Mesenchymal stem cell (in vitro differentiated cells and primary cell): Measurements from ENCODE around the gene GRK6.

Source experiments
- DNase-seq: peaks from one replicate; pipeline ENCODE4 v3.0.0-alpha.2; 2013
- H2AFZ ChIP-seq: one replicate; pipeline ENCODE4 v1.6.1; 2013; ENCODE audit warnings: low read depth, mild to moderate bottlenecking, control low read depth, inconsistent platforms, low read length, moderate library complexity
- H2AK5ac ChIP-seq: 2 replicates; pipeline ENCODE4 v1.6.1; 2013; ENCODE audit warnings: low read length, moderate library complexity, mild to moderate bottlenecking, inconsistent platforms; ENCODE audit not compliant: severe bottlenecking
- H2BK120ac ChIP-seq: one replicate; pipeline ENCODE4 v1.6.1; 2013; ENCODE audit warnings: low read depth, mild to moderate bottlenecking, inconsistent platforms, low read length, moderate library complexity
- H2BK12ac ChIP-seq, 2 experiments: one replicate each; pipeline ENCODE4 v1.6.1; 2013; ENCODE audit warnings: inconsistent platforms in 2 of 2, low read length in 2 of 2, mild to moderate bottlenecking in 2 of 2, moderate library complexity in 2 of 2, control low read depth in 1 of 2
- H2BK15ac ChIP-seq: one replicate; pipeline ENCODE4 v1.6.1; 2013; ENCODE audit warnings: mild to moderate bottlenecking, low read depth, inconsistent platforms; ENCODE audit not compliant: poor library complexity, severe bottlenecking
- H2BK5ac ChIP-seq: 2 replicates; pipeline ENCODE4 v1.6.1; 2013; ENCODE audit warnings: low read depth, mild to moderate bottlenecking, low read length, control low read depth, inconsistent platforms; ENCODE audit not compliant: poor library complexity, severe bottlenecking
- H3K14ac ChIP-seq, 2 experiments: one replicate each; pipeline ENCODE4 v1.6.1; 2013; ENCODE audit warnings: inconsistent platforms in 2 of 2, low read length in 2 of 2, control low read depth in 1 of 2, mild to moderate bottlenecking in 1 of 2, moderate library complexity in 1 of 2
- H3K18ac ChIP-seq, 2 experiments: one replicate each; pipeline ENCODE4 v1.6.1; 2013; ENCODE audit warnings: inconsistent platforms in 2 of 2, low read length in 2 of 2, control low read depth in 1 of 2, low read depth in 1 of 2, mild to moderate bottlenecking in 1 of 2
- H3K23ac ChIP-seq, 2 experiments: one replicate each; pipeline ENCODE4 v1.6.1; 2013; ENCODE audit warnings: inconsistent platforms in 2 of 2, low read length in 2 of 2, mild to moderate bottlenecking in 2 of 2, moderate library complexity in 2 of 2, control low read depth in 1 of 2
- H3K27ac ChIP-seq: 2 replicates; pipeline ENCODE4 v1.5.1; 2013; ENCODE audit warnings: mild to moderate bottlenecking, moderate library complexity, low read length, control low read depth, inconsistent platforms; ENCODE audit not compliant: poor library complexity, severe bottlenecking
- H3K27me3 ChIP-seq, 2 experiments: 2 replicates each; pipeline versions ENCODE4 v1.6.1 to v1.7.0; 2013; ENCODE audit warnings: low read length in 2 of 2, mild to moderate bottlenecking in 2 of 2, moderate library complexity in 2 of 2, control low read depth in 1 of 2, inconsistent platforms in 1 of 2; ENCODE audit not compliant: control insufficient read depth in 1 of 2, insufficient read depth in 1 of 2
- H3K36me3 ChIP-seq, 2 experiments: 2 replicates each; pipeline versions ENCODE4 v1.6.1 to v1.7.0; 2013; ENCODE audit warnings: low read length in 2 of 2, control low read depth in 1 of 2, inconsistent platforms in 1 of 2, low read depth in 1 of 2, mild to moderate bottlenecking in 1 of 2; ENCODE audit not compliant: insufficient read depth in 2 of 2, control insufficient read depth in 1 of 2
- H3K4ac ChIP-seq, 2 experiments: one replicate each; pipeline ENCODE4 v1.6.1; 2013; ENCODE audit warnings: inconsistent platforms in 2 of 2, low read length in 2 of 2, mild to moderate bottlenecking in 2 of 2, moderate library complexity in 2 of 2, control low read depth in 1 of 2, low read depth in 1 of 2
- H3K4me1 ChIP-seq: 2 replicates; pipeline ENCODE4 v1.6.1; 2013; ENCODE audit warnings: low read depth, low read length, control low read depth; ENCODE audit not compliant: control insufficient read depth, insufficient read depth
- H3K4me2 ChIP-seq: 2 replicates; pipeline ENCODE4 v1.6.1; 2013; ENCODE audit warnings: low read length, mild to moderate bottlenecking, inconsistent platforms; ENCODE audit not compliant: poor library complexity, severe bottlenecking
- H3K4me3 ChIP-seq, 2 experiments: 2 replicates each; pipeline versions ENCODE4 v1.5.1 to v1.7.0; 2013; ENCODE audit warnings: low read length in 2 of 2, mild to moderate bottlenecking in 2 of 2, control low read depth in 1 of 2, low read depth in 1 of 2; ENCODE audit not compliant: insufficient read depth in 1 of 2
- H3K79me1 ChIP-seq: replicated peaks from 2 replicates; pipeline ENCODE4 v1.6.1; 2013; ENCODE audit warnings: mild to moderate bottlenecking, control low read depth, low read length, inconsistent platforms; ENCODE audit not compliant: poor library complexity, severe bottlenecking
- H3K9ac ChIP-seq: 2 replicates; pipeline ENCODE4 v1.7.0; 2013; ENCODE audit warnings: mild to moderate bottlenecking, low read length, moderate library complexity
- H3K9me3 ChIP-seq: 2 replicates; pipeline ENCODE4 v1.7.0; 2013; ENCODE audit warnings: mild to moderate bottlenecking, low read length; ENCODE audit not compliant: control insufficient read depth
- H4K8ac ChIP-seq: one replicate; pipeline ENCODE4 v1.6.1; 2013; ENCODE audit warnings: inconsistent platforms, mild to moderate bottlenecking, low read length, moderate library complexity
- H4K91ac ChIP-seq: one replicate; pipeline ENCODE4 v1.6.1; 2013; ENCODE audit warnings: mild to moderate bottlenecking, low read length, inconsistent platforms
- WGBS: methylation state at CpG from one replicate; pipeline ENCODE4 v1.1.7; 2013; ENCODE audit warnings: mixed read lengths; 5-methylcytosine and 5-hydroxymethylcytosine counted together

The GRK6 gene

GRCh38 chr5:177440990-177441780, 14.7 kb downstream of the GRK6 start:
- Histone ChIP-seq H2BK12ac (no peak overlapping the region), H2BK5ac (no peak overlapping the region), H3K4me3 (no peak overlapping the region), H2BK120ac (no peak overlapping the region), H3K27me3 (peaks cover 0 to 10% of the 10 kb centered on the region in 2 experiments), H3K4me1 (peaks cover 8% of the 10 kb centered on the region), H3K36me3 (peaks cover 31 to 56% of the 10 kb centered on the region in 2 experiments), H2AK5ac (no peak overlapping the region), H3K4me2 (no peak overlapping the region), H3K27ac (no peak overlapping the region), H3K18ac (no peak overlapping the region), H3K9me3 (no peaks in the 10 kb centered on the region), H4K8ac (no peak overlapping the region), H2BK15ac (no peak overlapping the region), H4K91ac (no peak overlapping the region), H3K23ac (no peak overlapping the region), H3K9ac (no peak overlapping the region), H3K4ac (no peak overlapping the region), H3K14ac (no peak overlapping the region), H3K79me1 (no peaks in the 10 kb centered on the region), H2AFZ (no peak overlapping the region)
- DNase-seq = no peak
- WGBS = 94% methylated on average over 23 of the region's 26 CpGs

- Histone ChIP-seq H2BK12ac (peak overlapping the region in 1 of 2 experiments; percentile 25), H3K9me3 (no peaks in the 10 kb centered on the region), H3K18ac (no peak overlapping the region), H3K4me3 (no peak overlapping the region), H3K14ac (no peak overlapping the region), H2AFZ (no peak overlapping the region), H2BK5ac (no peak overlapping the region), H2AK5ac (no peak overlapping the region), H2BK120ac (no peak overlapping the region), H3K4ac (no peak overlapping the region), H3K9ac (no peak overlapping the region), H3K79me1 (no peaks in the 10 kb centered on the region), H3K4me2 (no peak overlapping the region), H4K8ac (no peak overlapping the region), H3K4me1 (peaks cover 13% of the 10 kb centered on the region), H3K23ac (no peak overlapping the region), H3K27me3 (peaks cover 0 to 10% of the 10 kb centered on the region in 2 experiments), H4K91ac (no peak overlapping the region), H3K36me3 (peaks cover 25 to 49% of the 10 kb centered on the region in 2 experiments), H3K27ac (no peak overlapping the region), H2BK15ac (no peak overlapping the region)
- no peak for DNase-seq
- WGBS = 94% methylated on average over 20 of the region's 20 CpGs
Observed at GRCh38 chr5:177442066-177442826, 15.8 kb downstream of the GRK6 start.

- H3K27me3 ChIP-seq = peaks cover 0 to 10% of the 10 kb centered on the region in 2 experiments
- H3K4ac ChIP-seq = no peak overlapping the region
- no peak overlapping the region for H3K18ac ChIP-seq
- DNase-seq = no peak
- no peak overlapping the region for H3K27ac ChIP-seq
- WGBS = 96% methylated on average over 15 of the region's 15 CpGs
- no peak overlapping the region for H2BK120ac ChIP-seq
- H3K79me1 ChIP-seq = no peaks in the 10 kb centered on the region
- no peak overlapping the region for H2BK15ac ChIP-seq
- H3K9me3 ChIP-seq = no peaks in the 10 kb centered on the region
- no peak overlapping the region for H3K4me2 ChIP-seq
- no peak overlapping the region for H3K14ac ChIP-seq
- H2AFZ ChIP-seq = no peak overlapping the region
- peaks cover 16 to 41% of the 10 kb centered on the region in 2 experiments for H3K36me3 ChIP-seq
- H2AK5ac ChIP-seq = no peak overlapping the region
- H2BK12ac ChIP-seq = no peak overlapping the region
- H3K4me3 ChIP-seq = no peak overlapping the region
- no peak overlapping the region for H3K9ac ChIP-seq
- H3K4me1 ChIP-seq = peaks cover 22% of the 10 kb centered on the region
- no peak overlapping the region for H3K23ac ChIP-seq
- H2BK5ac ChIP-seq = no peak overlapping the region
- no peak overlapping the region for H4K8ac ChIP-seq
- H4K91ac ChIP-seq = no peak overlapping the region
Observed at GRCh38 chr5:177443144-177443983, 16.9 kb downstream of the GRK6 start.
